HCT116 (cell line): ENCODE data around the gene RPS6KL1. TPM values are rescaled to one million over a fixed set of nuclear protein-coding genes. Genes with fewer than 3 reads are reported as not detected.

Experiments
- ATAC-seq: fragments of 200-7000 bp; cut with Tn5 transposase; 2 replicates; pipeline ENCODE4 v1.9.1; 2020; ENCODE audit warnings: mild to moderate bottlenecking, moderate library complexity
- BruUV-seq: library from RNA; stranded (reverse); fragments of 400-500 nt; replicated peaks from 2 replicates; lab custom pipeline; 2021; lab: Mats Ljungman, UMichigan
- CTCF ChIA-PET: fragments of 300-600 bp; sonication (Branson Sonifier 250); formaldehyde crosslinking; loops from one replicate; lab custom pipeline; 2021; ENCODE audit warnings: antibody characterized with exemption; lab: Charles Lee
- POLR2A ChIA-PET: fragments of 300-600, 350-600 bp; sonication (Branson Sonifier 250); formaldehyde crosslinking; loops from one replicate; lab custom pipeline; 2021; ENCODE audit warnings: antibody characterized with exemption; lab: Charles Lee
- RAD21 ChIA-PET, 2 experiments: fragments of 300-600 bp; sonication (Branson Sonifier 250); formaldehyde crosslinking; loops; one replicate each; lab custom pipeline; 2023; ENCODE audit warnings: low total read pairs in 2 of 2; ENCODE audit not compliant: uncharacterized antibody in 2 of 2, unreplicated experiment in 2 of 2, low non-redundant PET in 1 of 2; lab: Charles Lee
- DNase-seq: peaks from one replicate; pipeline ENCODE4 v3.0.0-alpha.2; 2010; ENCODE audit warnings: low read depth, low spot score
- H2AFZ ChIP-seq: fragments of 200-600 bp; shearing (Covaris generic), sonication (generic); 2 replicates; pipeline ENCODE4 v1.6.1; 2017; ENCODE audit warnings: low read depth, mixed run types, mixed read lengths, antibody characterized with exemption, low read length; ENCODE audit not compliant: poor library complexity, severe bottlenecking
- H3K27ac ChIP-seq: 2 replicates; pipeline ENCODE4 v1.5.1; 2012; ENCODE audit warnings: low read depth, low read length
- H3K27me3 ChIP-seq: fragments of 200-600 bp; sonication (generic); 2 replicates; pipeline ENCODE4 v1.6.1; 2016; ENCODE audit warnings: mixed run types, low read length, mixed read lengths; ENCODE audit not compliant: insufficient read depth
- H3K36me3 ChIP-seq, 2 experiments: fragments of 200-500 bp in 1 of 2; fragments of 200-600 bp in 1 of 2; sonication (Bioruptor generic) in 1 of 2; sonication (generic) in 1 of 2; 2 replicates each; pipeline versions ENCODE4 v1.5.1 to v1.6.1; 2014 to 2016; ENCODE audit warnings: low read length in 2 of 2, inconsistent platforms in 1 of 2, mixed read lengths in 1 of 2, mixed run types in 1 of 2; ENCODE audit not compliant: insufficient read depth in 2 of 2, control insufficient read depth in 1 of 2
- H3K4me1 ChIP-seq, 2 experiments: fragments of 200-600 bp in 1 of 2; sonication (generic) in 1 of 2; 2 replicates each; pipeline versions ENCODE4 v1.5.1 to v1.6.1; 2012 to 2017; ENCODE audit warnings: low read length in 2 of 2, inconsistent platforms in 1 of 2, mild to moderate bottlenecking in 1 of 2, mixed read lengths in 1 of 2, mixed run types in 1 of 2, moderate library complexity in 1 of 2; ENCODE audit not compliant: insufficient read depth in 2 of 2, control insufficient read depth in 1 of 2
- H3K4me2 ChIP-seq: fragments of 200-600 bp; sonication (generic); 2 replicates; pipeline ENCODE4 v1.6.1; 2017; ENCODE audit warnings: mixed run types, low read length, mixed read lengths
- H3K4me3 ChIP-seq, 2 experiments: fragments of 200-600 bp in 1 of 2; sonication (generic) in 1 of 2; replicated peaks in 1 of 2; 2 replicates each; pipeline ENCODE4 v1.5.1; 2011 to 2016; ENCODE audit warnings: low read length in 2 of 2, control low read depth in 1 of 2, low read depth in 1 of 2, mild to moderate bottlenecking in 1 of 2, mixed read lengths in 1 of 2, mixed run types in 1 of 2
- H3K79me2 ChIP-seq: fragments of 200-600 bp; sonication (generic); 2 replicates; pipeline ENCODE4 v1.6.1; 2017; ENCODE audit warnings: mild to moderate bottlenecking, mixed run types, low read length, moderate library complexity, mixed read lengths; ENCODE audit not compliant: insufficient read depth
- H3K9ac ChIP-seq: fragments of 200-600 bp; sonication (generic); 2 replicates; pipeline ENCODE4 v1.6.1; 2016; ENCODE audit warnings: low read length, mixed read lengths
- H3K9me2 ChIP-seq: fragments of 200-600 bp; sonication (generic), shearing (Covaris generic); 2 replicates; pipeline ENCODE4 v1.6.1; 2017; ENCODE audit warnings: mixed run types, mild to moderate bottlenecking, moderate library complexity; ENCODE audit not compliant: insufficient read depth
- H3K9me3 ChIP-seq, 2 experiments: fragments of 200-500 bp in 1 of 2; fragments of 200-600 bp in 1 of 2; sonication (Bioruptor generic) in 1 of 2; sonication (generic) in 1 of 2; 2 replicates each; pipeline ENCODE4 v1.6.1; 2014 to 2017; ENCODE audit warnings: low read length in 2 of 2, mixed read lengths in 2 of 2, inconsistent platforms in 1 of 2, low read depth in 1 of 2, mild to moderate bottlenecking in 1 of 2, mixed run types in 1 of 2, moderate library complexity in 1 of 2; ENCODE audit not compliant: control insufficient read depth in 1 of 2, insufficient read depth in 1 of 2
- H4K20me1 ChIP-seq: fragments of 200-600 bp; sonication (generic), shearing (Covaris generic); 2 replicates; pipeline ENCODE4 v1.6.1; 2017; ENCODE audit warnings: mixed run types, mild to moderate bottlenecking, moderate library complexity; ENCODE audit not compliant: insufficient read depth
- CBX3 ChIP-seq: IDR thresholded peaks from 2 replicates; pipeline ENCODE4 v1.6.1; 2012; ENCODE audit warnings: low read depth
- EZH2 ChIP-seq: fragments of 200-600 bp; sonication (generic); IDR thresholded peaks from 2 replicates; pipeline ENCODE4 v1.6.1; 2017; ENCODE audit warnings: antibody characterized with exemption, mixed run types
- FOSL1 ChIP-seq: IDR thresholded peaks from 2 replicates; pipeline ENCODE4 v1.6.1; 2012; ENCODE audit warnings: low read depth
- JUND ChIP-seq: IDR thresholded peaks from 2 replicates; pipeline ENCODE4 v1.6.1; 2012
- POLR2A ChIP-seq: IDR thresholded peaks from 2 replicates; pipeline ENCODE4 v1.7.0; 2011; ENCODE audit warnings: borderline replicate concordance; ENCODE audit not compliant: insufficient read depth, insufficient read length; ENCODE audit errors: extremely low read depth
- YY1 ChIP-seq: IDR thresholded peaks from 2 replicates; pipeline ENCODE4 v1.6.1; 2011; ENCODE audit warnings: low read length, low read depth, moderate library complexity, mild to moderate bottlenecking; ENCODE audit not compliant: insufficient replicate concordance; ENCODE audit errors: extremely low read depth
- ZFX ChIP-seq: fragments of 450-650 bp; IDR thresholded peaks from 2 replicates; pipeline ENCODE4 v1.6.1; 2017
- ZNF274 ChIP-seq: fragments of 200-500 bp; sonication (Bioruptor generic); IDR thresholded peaks from 2 replicates; pipeline ENCODE4 v1.6.1; 2014; ENCODE audit warnings: mild to moderate bottlenecking, low read depth, low read length, inconsistent platforms
- intact Hi-C: fragments of 100-400 bp; cut with micrococcal nuclease; formaldehyde crosslinking; loops from 2 replicates; pipeline ENCODE4 v1.10.0; 2022
- total RNA-seq: library from RNA; stranded (reverse); gene quantifications from one replicate; pipeline ENCODE4 v1.2.1, GENCODE V29; 2021; ENCODE audit not compliant: unreplicated experiment
- TF ChIP-seq, protein P1 (sequence below): IDR thresholded peaks from 2 replicates; pipeline ENCODE4 v1.6.1; 2012; ENCODE audit warnings: low read depth

The RPS6KL1 gene
- total RNA-seq, 1 experiment from 2014 or later, result 6.7 TPM

DNA sequence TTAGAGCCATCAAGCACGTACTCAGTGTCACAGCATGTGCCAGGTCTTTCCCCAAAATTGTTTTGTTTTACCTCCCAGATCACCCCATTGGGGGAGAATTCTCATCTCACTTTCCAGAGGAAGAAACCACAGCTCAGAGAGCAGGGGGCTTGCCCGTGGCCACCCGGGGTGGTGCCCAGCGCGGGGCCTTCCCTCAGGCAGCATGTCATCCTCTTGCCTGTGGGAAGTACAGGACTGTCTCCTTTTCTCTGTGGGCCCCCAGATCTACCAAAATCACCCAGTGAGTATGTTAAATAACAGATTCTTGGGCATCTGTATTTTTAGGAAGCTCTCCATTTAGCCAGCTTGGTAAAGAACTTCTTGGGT lies 5.9 kb downstream of the RPS6KL1 start:
- Histone ChIP-seq H3K9me3 (no peaks in the 10 kb centered on the region), H2AFZ (no peak overlapping the region), H3K27me3 (no peaks in the 10 kb centered on the region), H3K4me3 (no peak overlapping the region), H3K9ac (no peak overlapping the region), H3K4me2 (no peak overlapping the region), H3K36me3 (no peaks in the 10 kb centered on the region), H3K4me1 (peaks cover 0 to 4% of the 10 kb centered on the region in 2 experiments; a peak in 2 of 4 replicates), H3K79me2 (no peaks in the 10 kb centered on the region), H4K20me1 (no peaks in the 10 kb centered on the region), H3K27ac (no peak overlapping the region), H3K9me2 (no peaks in the 10 kb centered on the region)
- CTCF ChIA-PET, result interaction anchor here (1.6 kb wide), 1 partner anchor 11 kb away, joined by 4 read pairs; no protein-coding TSS in a partner anchor
- TF ChIP-seq ZFX (no peak), FOSL1 (no peak), ZNF274 (no peak), YY1 (no peak), CBX3 (no peak), EZH2 (no peak), JUND (no peak), POLR2A (no peak)
- TF ChIP-seq, protein P1, sequence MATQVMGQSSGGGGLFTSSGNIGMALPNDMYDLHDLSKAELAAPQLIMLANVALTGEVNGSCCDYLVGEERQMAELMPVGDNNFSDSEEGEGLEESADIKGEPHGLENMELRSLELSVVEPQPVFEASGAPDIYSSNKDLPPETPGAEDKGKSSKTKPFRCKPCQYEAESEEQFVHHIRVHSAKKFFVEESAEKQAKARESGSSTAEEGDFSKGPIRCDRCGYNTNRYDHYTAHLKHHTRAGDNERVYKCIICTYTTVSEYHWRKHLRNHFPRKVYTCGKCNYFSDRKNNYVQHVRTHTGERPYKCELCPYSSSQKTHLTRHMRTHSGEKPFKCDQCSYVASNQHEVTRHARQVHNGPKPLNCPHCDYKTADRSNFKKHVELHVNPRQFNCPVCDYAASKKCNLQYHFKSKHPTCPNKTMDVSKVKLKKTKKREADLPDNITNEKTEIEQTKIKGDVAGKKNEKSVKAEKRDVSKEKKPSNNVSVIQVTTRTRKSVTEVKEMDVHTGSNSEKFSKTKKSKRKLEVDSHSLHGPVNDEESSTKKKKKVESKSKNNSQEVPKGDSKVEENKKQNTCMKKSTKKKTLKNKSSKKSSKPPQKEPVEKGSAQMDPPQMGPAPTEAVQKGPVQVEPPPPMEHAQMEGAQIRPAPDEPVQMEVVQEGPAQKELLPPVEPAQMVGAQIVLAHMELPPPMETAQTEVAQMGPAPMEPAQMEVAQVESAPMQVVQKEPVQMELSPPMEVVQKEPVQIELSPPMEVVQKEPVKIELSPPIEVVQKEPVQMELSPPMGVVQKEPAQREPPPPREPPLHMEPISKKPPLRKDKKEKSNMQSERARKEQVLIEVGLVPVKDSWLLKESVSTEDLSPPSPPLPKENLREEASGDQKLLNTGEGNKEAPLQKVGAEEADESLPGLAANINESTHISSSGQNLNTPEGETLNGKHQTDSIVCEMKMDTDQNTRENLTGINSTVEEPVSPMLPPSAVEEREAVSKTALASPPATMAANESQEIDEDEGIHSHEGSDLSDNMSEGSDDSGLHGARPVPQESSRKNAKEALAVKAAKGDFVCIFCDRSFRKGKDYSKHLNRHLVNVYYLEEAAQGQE, result no peak
- no TSS peak for BruUV-seq
- POLR2A ChIA-PET, result no interaction called here
- intact Hi-C loops, result no loop called here
- DNase-seq, result no peak
- ATAC-seq, result no peak
- RAD21 ChIA-PET, result no interaction called here
